ENCODE data around the gene MAEL.

- TF ChIP-seq CTCF (IDR thresholded peaks at IDR 0.05; ENCODE audit: low read depth, low read length) (no peak), EZH2phosphoT487 (IDR thresholded peaks at IDR 0.05; ENCODE audit: low read depth) (no peak)
Measured at GRCh38 chr1:167071286-167071685, 82.2 kb downstream of the MAEL start.

Data from OCI-LY3 (cell line).